NCI-H510A (cell line): Measurements from ENCODE around the gene TGFB1.

ENCODE experiments used
- DNase-seq: peaks from one replicate; lab custom pipeline; 2025; lab: John Stamatoyannopoulos, UW

The TGFB1 gene

GRCh38 chr19:41341669-41342490 lies 11.8 kb downstream of the TGFB1 start:
- DNase-seq = peak; percentile 29

DNA sequence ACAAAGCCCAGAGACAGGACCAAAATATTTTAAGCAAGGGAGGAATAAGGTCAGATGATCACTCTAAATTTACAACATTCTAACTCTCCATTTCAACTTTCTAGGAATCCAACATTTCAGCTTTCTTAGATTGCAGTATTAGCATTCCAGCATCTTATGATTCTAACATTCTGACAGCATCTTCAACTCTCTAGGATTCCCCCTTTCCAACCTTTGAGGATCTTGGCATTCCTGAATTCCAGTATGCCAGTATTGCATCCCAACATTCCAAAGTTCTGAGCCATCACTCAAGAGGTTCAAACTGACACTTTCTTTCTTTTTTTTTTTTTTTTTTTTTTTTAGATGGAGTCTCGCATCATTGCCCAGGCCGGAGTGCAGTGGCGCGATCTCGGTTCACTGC lies 13.8 kb downstream of the TGFB1 start:
- no peak for DNase-seq

GRCh38 chr19:41335467-41335866 lies 18.3 kb downstream of the TGFB1 start:
- no peak for DNase-seq

GRCh38 chr19:41334793-41335192 lies 18.9 kb downstream of the TGFB1 start:
- no peak for DNase-seq

- no peak for DNase-seq
Observed at GRCh38 chr19:41332468-41332867, 21.3 kb downstream of the TGFB1 start.

GRCh38 chr19:41332000-41332399 lies 21.7 kb downstream of the TGFB1 start:
- DNase-seq = no peak

GRCh38 chr19:41330946-41331678 lies 22.6 kb downstream of the TGFB1 start:
- DNase-seq = no peak

DNA sequence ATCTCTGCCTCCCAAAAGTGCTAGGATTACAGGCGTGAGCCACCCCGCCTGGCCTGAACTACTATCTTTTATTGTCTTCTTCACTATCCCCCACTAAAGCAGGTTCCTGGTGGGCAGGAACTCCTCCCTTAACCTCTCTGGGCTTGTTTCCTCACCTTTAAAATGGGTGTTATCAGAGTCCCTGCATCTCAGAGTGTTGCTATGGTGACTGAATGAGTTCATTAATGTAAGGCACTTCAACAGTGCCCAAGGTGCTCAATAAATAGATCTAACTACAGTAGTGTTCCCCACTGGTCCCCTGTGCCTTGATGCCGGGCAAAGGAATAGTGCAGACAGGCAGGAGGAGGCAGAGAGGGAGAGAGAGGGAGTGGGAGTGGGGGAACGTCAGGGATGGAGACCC lies 23.2 kb downstream of the TGFB1 start:
- DNase-seq = no peak

DNA sequence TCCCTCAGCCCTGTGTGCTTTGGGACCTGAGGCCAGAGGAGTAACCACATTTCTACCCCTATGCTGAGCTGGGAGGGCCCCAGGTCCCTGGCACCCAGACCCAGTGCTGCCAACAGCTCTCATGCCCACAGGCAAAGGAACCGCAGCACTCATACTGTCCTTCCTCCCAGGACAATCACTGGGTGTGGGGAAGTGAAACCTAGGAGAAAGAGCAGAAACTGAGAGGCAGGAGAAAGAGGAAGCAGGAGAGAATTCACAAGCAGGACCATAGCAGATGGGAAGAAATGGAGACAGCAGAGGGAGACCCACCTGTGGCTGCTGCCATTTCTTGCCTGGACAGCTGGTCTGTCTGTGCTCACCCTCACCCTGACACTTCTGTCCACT lies 24.9 kb downstream of the TGFB1 start:
- no peak for DNase-seq

DNA sequence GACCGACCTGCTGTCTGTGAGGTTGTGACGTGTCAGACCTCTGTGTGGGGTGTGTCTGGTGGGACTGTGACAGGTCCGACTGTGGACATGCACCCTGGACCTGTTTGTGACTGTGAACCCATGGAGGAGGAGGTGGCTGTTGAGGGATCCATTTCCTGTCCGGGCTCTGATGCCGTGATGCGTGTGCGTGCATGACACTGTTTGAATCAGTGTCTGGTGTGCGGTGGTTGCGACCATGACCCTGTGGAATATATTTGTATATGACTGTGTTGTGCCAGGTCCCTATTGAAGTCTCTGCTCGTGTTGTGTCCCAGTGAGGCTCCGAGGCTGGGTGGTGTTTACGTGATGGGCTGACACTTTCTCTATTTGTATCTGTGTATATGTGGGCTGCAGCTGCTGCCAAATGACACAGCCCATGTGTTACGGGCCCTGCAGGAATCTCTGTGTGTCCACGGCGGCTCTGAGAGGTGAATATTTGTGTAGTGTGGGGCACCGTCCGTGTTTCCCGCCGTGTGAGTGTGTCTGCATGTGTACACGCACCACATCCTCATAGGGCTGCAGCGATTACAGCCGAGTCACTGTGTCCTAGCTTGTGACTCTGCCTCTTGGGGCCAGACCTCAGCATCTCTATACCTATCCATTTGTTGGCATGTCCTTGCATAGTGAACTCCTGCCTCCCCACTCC lies 25.4 kb downstream of the TGFB1 start:
- no peak for DNase-seq

GRCh38 chr19:41327576-41328156 lies 26.1 kb downstream of the TGFB1 start:
- DNase-seq = peak; percentile 50

GRCh38 chr19:41327076-41327575 lies 26.6 kb downstream of the TGFB1 start:
- DNase-seq = no peak

DNA sequence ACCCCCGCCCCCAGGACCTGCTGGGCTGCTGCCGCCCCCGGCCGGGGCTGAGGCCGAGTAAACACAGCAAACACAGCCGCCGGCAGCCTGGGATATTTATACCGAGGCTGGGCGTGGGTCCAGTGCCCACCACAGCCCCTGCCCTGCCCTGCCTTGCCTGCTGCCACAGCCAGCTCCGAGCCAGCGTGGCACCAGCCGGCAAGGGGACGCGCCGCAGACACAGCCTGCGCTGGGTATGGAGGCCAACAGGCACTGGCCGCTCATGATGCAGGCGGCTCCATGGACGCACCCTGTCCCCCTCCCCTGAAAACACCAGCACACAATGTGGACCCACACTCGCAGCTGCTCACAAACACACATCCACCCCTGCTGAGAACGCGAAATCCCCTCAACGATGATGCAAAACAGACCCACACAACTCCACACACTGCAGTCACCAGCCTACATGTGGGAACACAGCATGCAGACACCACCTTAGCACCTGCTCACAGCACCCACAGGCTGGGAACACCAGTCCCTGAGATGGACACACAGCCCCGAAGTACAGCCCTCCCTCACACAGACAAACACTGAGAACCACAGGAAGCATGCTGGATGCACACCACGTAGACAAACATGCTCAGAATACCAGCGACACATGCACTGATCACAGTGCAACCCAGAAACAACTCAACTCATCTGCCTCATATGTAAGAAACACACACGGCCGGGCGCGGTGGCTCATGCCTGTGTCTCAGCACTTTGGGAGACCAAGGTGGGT lies 27.6 kb downstream of the TGFB1 start:
- no peak for DNase-seq

DNA sequence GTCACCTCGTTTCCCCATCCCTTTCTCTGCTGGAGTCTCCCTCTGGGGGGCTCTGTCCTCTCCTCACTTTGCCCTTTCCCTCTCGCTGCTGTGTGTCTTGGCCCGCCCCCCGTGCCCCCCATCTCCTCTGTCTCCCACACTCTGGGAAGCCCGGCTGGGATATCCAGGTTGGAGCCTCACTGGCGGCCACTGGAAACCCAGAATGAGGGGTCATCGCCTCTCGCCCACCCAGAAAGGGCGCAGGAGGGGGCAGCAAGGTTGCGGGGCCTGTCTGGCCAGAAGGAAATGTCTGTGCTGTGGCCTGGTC lies 28.1 kb downstream of the TGFB1 start:
- no peak for DNase-seq

DNA sequence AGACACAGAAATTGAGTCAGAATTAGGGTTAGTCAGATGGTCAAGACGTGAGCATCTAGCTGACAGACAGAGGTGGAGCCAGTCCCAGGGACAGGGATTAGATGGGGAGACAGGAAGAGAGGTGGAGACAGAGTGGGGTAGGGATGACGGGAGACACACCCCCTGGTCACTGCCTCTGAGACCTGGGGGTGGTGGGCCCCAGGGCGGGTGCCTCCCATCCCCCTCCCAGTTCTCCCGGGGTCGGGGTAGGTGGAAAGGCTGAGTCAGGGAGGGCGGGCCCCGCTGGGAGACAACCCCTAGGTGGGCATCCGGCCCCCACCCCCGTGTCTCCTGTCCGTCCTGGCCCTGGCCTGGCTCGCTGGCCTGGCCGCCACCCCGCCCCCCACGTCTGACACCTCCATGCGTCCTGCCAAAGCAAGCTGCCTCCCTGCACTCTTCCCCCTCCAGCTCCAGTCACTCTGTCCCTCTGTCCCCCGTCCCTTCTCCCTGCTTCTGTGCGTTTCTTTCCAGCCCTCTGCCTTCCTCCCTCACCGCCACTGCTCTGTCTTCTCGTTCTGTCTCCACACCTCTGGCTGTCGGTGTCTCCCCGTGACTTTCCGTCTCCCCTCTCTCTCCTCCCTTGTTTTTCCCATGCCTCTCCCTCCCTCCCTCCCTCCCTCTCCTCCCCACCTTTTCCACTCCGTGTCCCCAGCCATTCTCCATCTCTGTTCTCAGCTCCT lies 28.6 kb downstream of the TGFB1 start:
- no peak for DNase-seq

GRCh38 chr19:41324231-41324702 lies 29.5 kb downstream of the TGFB1 start:
- DNase-seq = no peak

- DNase-seq = no peak
Observed at GRCh38 chr19:41323430-41324125, 30.1 kb downstream of the TGFB1 start.

DNA sequence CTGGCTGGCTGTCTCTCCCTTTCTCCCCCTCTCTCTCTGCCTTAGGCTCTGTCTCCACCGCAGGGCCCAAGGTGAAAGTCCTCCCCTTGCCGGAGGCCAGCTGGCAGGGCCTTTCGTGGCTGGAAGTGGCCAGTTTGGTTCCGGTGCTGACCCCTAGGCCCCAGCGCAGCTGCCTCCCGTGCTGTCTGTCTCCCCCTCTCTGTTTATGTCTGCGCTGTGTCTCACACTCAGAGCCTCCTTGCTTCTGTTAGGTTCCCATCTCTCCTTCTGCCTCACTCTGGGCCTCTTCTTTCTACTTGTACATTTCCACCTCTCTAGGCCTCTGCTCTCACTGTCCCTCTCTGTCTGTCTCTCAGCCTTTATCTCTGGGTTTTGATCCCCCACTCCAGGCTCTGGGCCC lies 30.7 kb downstream of the TGFB1 start:
- DNase-seq = no peak

DNA sequence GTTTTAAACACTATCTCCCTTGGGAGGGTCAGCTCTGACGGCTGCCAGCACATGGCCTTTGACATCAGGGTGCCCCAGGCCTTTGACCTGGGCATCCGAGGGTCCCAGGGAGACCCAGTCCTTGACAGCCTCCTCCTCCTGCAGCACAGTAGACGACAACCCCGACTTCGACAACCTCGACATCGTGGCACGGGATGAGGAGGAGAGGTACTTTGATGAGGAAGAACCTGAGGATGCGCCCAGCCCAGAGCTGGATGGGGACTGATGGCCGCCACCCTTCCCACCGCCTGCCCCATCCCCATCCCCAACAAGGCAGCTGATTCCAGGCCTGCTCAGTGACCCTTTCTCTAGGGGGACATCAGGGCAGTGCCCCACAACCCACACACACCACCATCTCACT lies 31.3 kb downstream of the TGFB1 start:
- DNase-seq = no peak

GRCh38 chr19:41321600-41322270 lies 32.0 kb downstream of the TGFB1 start:
- no peak for DNase-seq
